Stimulated activated CD4-positive, alpha-beta T cell treated with anti-CD3 and anti-CD28 coated beads, Interleukin-15, amount 100 ng/mL, for 48 hours (primary cell): Measurements from ENCODE around the gene AGPAT4.

ENCODE experiments used
- DNase-seq, 2 donors: peaks; one replicate each; pipeline ENCODE4 v3.0.0-alpha.2; 2020; ENCODE audit warnings: low read depth in 2 of 2

AGPAT4 gene

GRCh38 chr6:161284653-161285052 is 10.8 kb upstream of the AGPAT4 start:
- DNase-seq = no peak

- DNase-seq = no peak
Measured at GRCh38 chr6:161281092-161281491, 7.2 kb upstream of the AGPAT4 start.

- no peak for DNase-seq
Measured at GRCh38 chr6:161279677-161280415, 6.0 kb upstream of the AGPAT4 start.

- no peak for DNase-seq
Measured at GRCh38 chr6:161276605-161277155, 2.8 kb upstream of the AGPAT4 start.

- no peak for DNase-seq
Measured at GRCh38 chr6:161274898-161275297, 1.0 kb upstream of the AGPAT4 start.

- no peak for DNase-seq
Measured at GRCh38 chr6:161274488-161274858, 612 bp upstream of the AGPAT4 start.

- no peak for DNase-seq
Measured at GRCh38 chr6:161273274-161273751, 548 bp downstream of the AGPAT4 start.

- no peak for DNase-seq
Measured at GRCh38 chr6:161272635-161273273, 1.1 kb downstream of the AGPAT4 start.

- no peak for DNase-seq
Measured at GRCh38 chr6:161271343-161272030, 2.4 kb downstream of the AGPAT4 start.

GRCh38 chr6:161270116-161270515 is 3.7 kb downstream of the AGPAT4 start:
- DNase-seq = no peak

GRCh38 chr6:161269310-161269709 is 4.6 kb downstream of the AGPAT4 start:
- DNase-seq = no peak

GRCh38 chr6:161268531-161269210 is 5.2 kb downstream of the AGPAT4 start:
- no peak for DNase-seq

GRCh38 chr6:161266513-161267230 is 7.2 kb downstream of the AGPAT4 start:
- no peak for DNase-seq

- DNase-seq = no peak
Measured at GRCh38 chr6:161265975-161266374, 7.9 kb downstream of the AGPAT4 start.

GRCh38 chr6:161265554-161265953 is 8.3 kb downstream of the AGPAT4 start:
- no peak for DNase-seq

GRCh38 chr6:161264181-161264580 is 9.7 kb downstream of the AGPAT4 start:
- no peak for DNase-seq

GRCh38 chr6:161261816-161262215 is 12.0 kb downstream of the AGPAT4 start:
- DNase-seq = no peak

GRCh38 chr6:161261325-161261724 is 12.5 kb downstream of the AGPAT4 start:
- no peak for DNase-seq

- DNase-seq = no peak
Measured at GRCh38 chr6:161259302-161259701, 14.6 kb downstream of the AGPAT4 start.

- no peak for DNase-seq
Measured at GRCh38 chr6:161257793-161258457, 15.9 kb downstream of the AGPAT4 start.

- no peak for DNase-seq
Measured at GRCh38 chr6:161256407-161256806, 17.5 kb downstream of the AGPAT4 start.
